GM23248 (cell line): ENCODE data around the gene MXI1.

Experiments
- EZH2 ChIP-seq: fragments of 200-600 bp; sonication (generic); IDR thresholded peaks from 2 replicates; pipeline ENCODE4 v1.6.1; 2018; ENCODE audit warnings: antibody characterized with exemption, mild to moderate bottlenecking; ENCODE audit not compliant: insufficient read depth, poor library complexity, severe bottlenecking
- EZH2phosphoT487 ChIP-seq: fragments of 200-600 bp; sonication (generic); IDR thresholded peaks from 2 replicates; pipeline ENCODE4 v1.6.1; 2018; ENCODE audit warnings: antibody characterized with exemption, moderate library complexity, mild to moderate bottlenecking, low read depth; ENCODE audit not compliant: insufficient read depth

GRCh38 chr10:110307805-110308204 lies 100.4 kb downstream of the MXI1 start:
- TF ChIP-seq EZH2phosphoT487 (no peak), EZH2 (no peak)
